ENCODE results near the gene SNX33. TPM values are rescaled to one million over a fixed set of nuclear protein-coding genes. Genes with fewer than 3 reads are reported as not detected.
"Not testable (repeated sequence)": the region's sequence is repeated elsewhere in the genome, so short reads cannot be mapped to it uniquely, and the experiment has no call there.

Gene SNX33, protein sequence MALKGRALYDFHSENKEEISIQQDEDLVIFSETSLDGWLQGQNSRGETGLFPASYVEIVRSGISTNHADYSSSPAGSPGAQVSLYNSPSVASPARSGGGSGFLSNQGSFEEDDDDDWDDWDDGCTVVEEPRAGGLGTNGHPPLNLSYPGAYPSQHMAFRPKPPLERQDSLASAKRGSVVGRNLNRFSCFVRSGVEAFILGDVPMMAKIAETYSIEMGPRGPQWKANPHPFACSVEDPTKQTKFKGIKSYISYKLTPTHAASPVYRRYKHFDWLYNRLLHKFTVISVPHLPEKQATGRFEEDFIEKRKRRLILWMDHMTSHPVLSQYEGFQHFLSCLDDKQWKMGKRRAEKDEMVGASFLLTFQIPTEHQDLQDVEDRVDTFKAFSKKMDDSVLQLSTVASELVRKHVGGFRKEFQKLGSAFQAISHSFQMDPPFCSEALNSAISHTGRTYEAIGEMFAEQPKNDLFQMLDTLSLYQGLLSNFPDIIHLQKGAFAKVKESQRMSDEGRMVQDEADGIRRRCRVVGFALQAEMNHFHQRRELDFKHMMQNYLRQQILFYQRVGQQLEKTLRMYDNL
- total RNA-seq, result 1.2 TPM

DNA sequence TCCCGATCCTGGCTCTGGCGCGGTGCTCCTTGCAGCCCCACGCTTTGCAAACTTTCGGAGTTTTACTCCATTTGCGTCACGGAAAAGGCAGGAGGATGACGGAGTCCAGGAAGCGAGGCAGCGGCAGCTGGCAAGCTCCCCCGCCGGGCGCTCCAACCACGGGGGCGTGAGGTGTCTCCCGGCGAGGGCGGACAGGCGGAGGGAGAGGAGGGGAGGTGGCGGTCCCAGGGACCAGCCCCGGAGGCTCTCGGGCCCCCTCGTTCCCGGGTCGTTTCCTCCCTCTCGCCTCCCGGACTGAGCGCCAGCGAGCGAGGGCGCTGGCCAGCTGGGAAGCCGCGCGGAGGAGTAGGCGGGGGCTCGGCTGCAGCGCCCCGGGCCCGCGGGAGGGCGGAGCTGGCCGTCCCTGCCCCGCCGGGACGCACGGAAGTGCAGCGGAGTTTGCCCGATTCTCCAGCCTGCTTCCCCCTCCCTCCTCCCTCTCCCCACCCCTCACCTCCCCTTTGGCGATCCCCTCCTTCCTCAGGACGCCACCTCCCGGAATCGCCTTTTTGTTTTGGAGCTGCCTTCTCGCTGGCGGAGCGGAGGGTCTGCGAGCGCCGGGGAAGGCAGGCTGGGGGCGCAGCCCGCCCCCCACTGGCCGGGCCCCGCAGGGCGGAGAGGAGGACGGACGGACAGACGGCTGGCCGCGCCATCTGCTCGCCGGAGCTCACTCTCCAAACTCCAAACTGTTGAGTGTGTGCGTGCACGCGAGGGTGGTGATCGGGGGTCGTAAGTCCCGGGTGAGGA lies at the start of gene SNX33:
SNX33 (plus strand) TSS at position 543 of the 786 bp plus-strand sequence. CDS start 1,191 bp downstream, outside the sequence.
- H3K4me1 ChIP-seq (ENCODE audit: insufficient read depth, low read length), result peaks cover 31% of the 10 kb centered on the region
- peak within 1 kb of the TSS; percentile 63 for H3K4me3 ChIP-seq (ENCODE audit: low read length)
- no peaks in the 10 kb centered on the region for H3K9me3 ChIP-seq (ENCODE audit: low read depth, low read length)
- peaks cover 5% of the 10 kb centered on the region for H3K27me3 ChIP-seq (ENCODE audit: insufficient read depth, low read length)

GRCh38 chr15:75598361-75598760 lies 49.4 kb upstream of the SNX33 start:
- H3K27me3 ChIP-seq (ENCODE audit: insufficient read depth, low read length), result no peaks in the 10 kb centered on the region
- H3K4me3 ChIP-seq (ENCODE audit: low read length), result no peak overlapping the region
- no peaks in the 10 kb centered on the region for H3K9me3 ChIP-seq (ENCODE audit: low read depth, low read length)
- H3K4me1 ChIP-seq (ENCODE audit: insufficient read depth, low read length), result peaks cover 6% of the 10 kb centered on the region

GRCh38 chr15:75599401-75599800 lies 48.3 kb upstream of the SNX33 start:
- Histone ChIP-seq H3K27me3 (ENCODE audit: insufficient read depth, low read length) (no peaks in the 10 kb centered on the region), H3K4me3 (ENCODE audit: low read length) (no peak overlapping the region), H3K4me1 (ENCODE audit: insufficient read depth, low read length) (peaks cover 6% of the 10 kb centered on the region), H3K9me3 (ENCODE audit: low read depth, low read length) (no peaks in the 10 kb centered on the region)

DNA sequence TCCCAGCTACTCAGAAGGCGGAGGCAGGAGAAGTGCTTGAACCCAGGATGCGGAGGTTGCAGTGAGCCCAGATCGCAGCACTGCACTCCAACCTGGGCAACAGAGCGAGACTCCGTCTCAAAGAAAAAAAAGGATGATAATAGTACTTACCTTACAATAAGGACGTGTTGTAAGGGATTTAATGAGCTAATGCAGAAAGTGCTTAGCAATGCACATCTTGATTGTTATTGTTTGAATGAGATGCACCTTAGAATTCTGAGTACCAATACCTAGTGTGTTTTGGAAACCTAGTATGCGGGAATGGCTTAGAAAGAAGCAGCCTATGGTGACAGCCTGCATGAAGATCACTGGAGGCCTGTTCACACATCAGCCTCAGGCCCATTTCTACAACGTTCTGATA lies 41.7 kb upstream of the SNX33 start:
- Histone ChIP-seq H3K4me3 (ENCODE audit: low read length) (no peak overlapping the region), H3K9me3 (ENCODE audit: low read depth, low read length) (no peaks in the 10 kb centered on the region), H3K27me3 (ENCODE audit: insufficient read depth, low read length) (no peaks in the 10 kb centered on the region), H3K4me1 (ENCODE audit: insufficient read depth, low read length) (peaks cover 36% of the 10 kb centered on the region)

DNA sequence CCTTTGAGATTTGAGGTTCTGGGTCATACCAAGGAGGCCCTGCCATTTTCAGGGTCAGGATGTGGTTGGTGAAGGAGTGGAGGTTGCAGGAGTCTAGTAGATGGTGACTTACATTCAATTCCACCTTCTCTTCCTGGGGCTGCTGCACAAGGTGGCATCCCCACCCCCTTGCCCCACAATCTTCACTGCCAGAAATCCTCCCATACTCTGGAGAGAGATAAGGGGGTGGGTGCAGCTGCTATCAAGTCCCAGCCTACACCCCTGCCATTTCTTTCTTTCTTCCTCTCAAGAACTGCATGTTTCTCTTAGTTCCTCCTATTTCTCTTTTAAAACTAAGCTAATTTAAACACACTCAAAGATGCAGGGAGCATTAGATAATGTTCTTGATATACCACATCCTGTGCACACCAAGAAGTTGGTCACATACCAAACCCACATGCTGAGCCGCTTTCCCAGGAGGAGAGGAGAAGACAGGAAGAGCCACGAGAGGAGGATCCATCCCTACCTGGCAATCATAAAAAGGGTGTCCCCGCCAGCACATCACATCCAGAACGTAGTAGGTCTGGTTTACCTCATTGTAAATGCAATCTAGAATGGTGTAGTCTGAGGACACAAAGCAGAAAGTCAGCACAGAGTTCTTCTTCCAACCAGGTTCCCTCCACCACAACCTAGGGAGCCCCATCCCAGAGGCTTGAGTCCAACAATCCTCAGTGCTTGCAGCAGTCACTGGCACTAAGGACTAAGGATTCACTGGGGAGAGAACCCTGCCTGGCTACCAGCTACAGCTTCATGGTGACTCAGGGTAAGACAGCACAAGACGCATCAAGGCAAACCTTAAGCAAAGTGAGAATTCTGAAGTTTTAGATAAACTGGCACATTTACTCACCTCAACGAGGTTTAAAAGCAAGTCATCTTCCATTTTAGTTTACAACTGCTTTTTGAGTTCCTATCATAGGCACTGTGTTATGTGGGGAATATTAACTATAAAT lies 40.7 kb upstream of the SNX33 start:
- Histone ChIP-seq H3K27me3 (ENCODE audit: insufficient read depth, low read length) (no peaks in the 10 kb centered on the region), H3K4me1 (ENCODE audit: insufficient read depth, low read length) (peaks cover 36% of the 10 kb centered on the region), H3K4me3 (ENCODE audit: low read length) (no peak overlapping the region), H3K9me3 (ENCODE audit: low read depth, low read length) (no peaks in the 10 kb centered on the region)

GRCh38 chr15:75616766-75617165 lies 30.9 kb upstream of the SNX33 start:
- Histone ChIP-seq H3K9me3 (ENCODE audit: low read depth, low read length) (no peaks in the 10 kb centered on the region), H3K27me3 (ENCODE audit: insufficient read depth, low read length) (no peaks in the 10 kb centered on the region), H3K4me3 (ENCODE audit: low read length) (no peak overlapping the region), H3K4me1 (ENCODE audit: insufficient read depth, low read length) (peaks cover 19% of the 10 kb centered on the region)

DNA sequence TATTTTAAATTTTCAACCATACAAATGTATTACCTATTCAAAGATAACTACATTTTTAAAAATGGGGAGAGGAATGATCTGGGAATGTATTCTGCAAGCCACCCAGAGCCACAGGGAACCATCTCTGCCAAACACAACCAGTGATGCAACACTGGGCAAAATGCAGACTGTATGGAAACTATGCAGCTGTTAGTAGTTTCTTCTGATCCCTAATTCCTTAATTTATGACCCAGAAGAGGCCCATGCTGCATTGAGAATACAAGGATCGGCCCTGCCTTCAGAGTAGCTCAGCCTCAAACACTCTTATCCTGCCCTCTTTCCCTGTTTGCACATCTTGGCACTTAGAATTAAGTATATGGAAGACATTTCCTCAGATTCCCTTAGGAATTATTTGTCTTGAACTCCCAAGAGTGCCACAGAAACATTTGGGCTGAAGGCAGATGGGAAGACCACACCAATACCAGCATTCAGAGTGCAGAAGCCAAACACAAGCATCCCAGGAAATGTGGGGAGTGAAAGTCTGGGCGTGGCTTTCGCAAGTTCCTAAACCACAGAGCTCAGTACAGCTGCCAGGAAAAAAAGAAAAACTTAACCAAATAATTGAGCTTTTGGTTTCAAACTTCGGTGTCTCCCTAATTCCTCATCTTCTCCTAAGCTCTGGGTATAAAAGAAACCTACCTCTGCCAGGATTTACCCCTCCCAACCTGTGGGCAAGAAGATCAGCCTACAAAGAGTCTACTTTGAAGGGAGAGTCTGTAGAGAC lies 27.5 kb upstream of the SNX33 start:
- no peak overlapping the region for H3K4me3 ChIP-seq (ENCODE audit: low read length)
- peaks cover 32% of the 10 kb centered on the region for H3K4me1 ChIP-seq (ENCODE audit: insufficient read depth, low read length)
- no peaks in the 10 kb centered on the region for H3K27me3 ChIP-seq (ENCODE audit: insufficient read depth, low read length)
- H3K9me3 ChIP-seq (ENCODE audit: low read depth, low read length), result no peaks in the 10 kb centered on the region

DNA sequence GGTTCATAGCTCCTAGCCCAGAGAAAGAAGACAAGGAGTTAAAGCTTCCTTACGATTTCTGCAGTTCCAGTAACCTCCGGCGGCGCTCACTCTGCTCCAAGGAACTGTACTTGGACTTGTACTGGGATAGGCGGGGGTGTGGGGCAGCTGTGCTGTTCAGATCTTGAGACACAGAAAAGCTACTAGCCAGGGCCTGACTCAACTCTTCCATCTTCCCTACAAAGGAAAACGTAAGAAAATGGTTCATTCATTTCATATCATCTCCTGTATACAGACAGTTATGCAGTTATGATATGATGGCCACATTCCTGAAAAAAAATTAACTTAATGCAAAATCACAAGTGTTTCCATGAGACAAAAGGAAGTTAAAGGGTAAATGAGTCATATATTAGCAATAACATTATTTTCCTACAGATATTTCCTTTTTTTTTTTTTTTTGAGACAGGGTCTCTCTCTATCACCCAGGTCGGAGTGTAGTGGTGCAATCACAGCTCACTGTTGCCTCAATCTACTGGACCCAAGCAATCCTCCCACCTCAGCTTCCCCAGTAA lies 26.8 kb upstream of the SNX33 start:
- H3K9me3 ChIP-seq (ENCODE audit: low read depth, low read length), result no peaks in the 10 kb centered on the region
- H3K27me3 ChIP-seq (ENCODE audit: insufficient read depth, low read length), result no peaks in the 10 kb centered on the region
- H3K4me1 ChIP-seq (ENCODE audit: insufficient read depth, low read length), result peaks cover 33% of the 10 kb centered on the region
- H3K4me3 ChIP-seq (ENCODE audit: low read length), result no peak overlapping the region

GRCh38 chr15:75622505-75622904 lies 25.2 kb upstream of the SNX33 start:
- peaks cover 47% of the 10 kb centered on the region for H3K4me1 ChIP-seq (ENCODE audit: insufficient read depth, low read length)

GRCh38 chr15:75625542-75626347 lies 22.0 kb upstream of the SNX33 start, which contains the start of gene SNUPN:
SNUPN (minus strand) TSS chr15:75625725; CDS start chr15:75621051, 4,674 bp downstream.
- H3K4me3 ChIP-seq (ENCODE audit: low read length), result peak within 1 kb of the TSS; percentile 96
- H3K9me3 ChIP-seq (ENCODE audit: low read depth, low read length), result no peaks in the 10 kb centered on the region
- H3K4me1 ChIP-seq (ENCODE audit: insufficient read depth, low read length), result peaks cover 38% of the 10 kb centered on the region
- H3K27me3 ChIP-seq (ENCODE audit: insufficient read depth, low read length), result no peaks in the 10 kb centered on the region

More at GRCh38 chr15:75622505-75622904, 25.2 kb upstream of the SNX33 start:
- no peaks in the 10 kb centered on the region for H3K9me3 ChIP-seq (ENCODE audit: low read depth, low read length)
- no peak overlapping the region for H3K4me3 ChIP-seq (ENCODE audit: low read length)
- no peaks in the 10 kb centered on the region for H3K27me3 ChIP-seq (ENCODE audit: insufficient read depth, low read length)

DNA sequence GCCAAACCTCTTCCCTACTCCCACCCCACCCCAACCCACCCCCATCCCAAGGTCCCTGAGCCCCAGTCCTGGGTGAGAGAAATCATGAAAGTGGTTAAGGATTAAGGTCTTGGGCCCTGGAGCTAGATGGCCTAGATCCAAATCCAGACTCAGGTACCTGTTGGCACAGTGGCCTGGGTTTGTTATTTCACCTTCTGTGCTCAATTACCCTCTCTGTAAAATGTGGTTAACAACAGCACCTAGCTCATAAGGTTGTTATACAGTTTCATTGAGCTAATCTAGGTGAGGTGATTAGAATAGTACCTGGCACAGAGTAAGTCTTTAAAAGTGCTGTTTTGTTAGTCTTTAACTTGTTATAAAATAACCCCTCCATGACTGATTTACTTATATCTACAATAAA lies 15.8 kb upstream of the SNX33 start:
- Histone ChIP-seq H3K4me1 (ENCODE audit: insufficient read depth, low read length) (peaks cover 10% of the 10 kb centered on the region), H3K9me3 (ENCODE audit: low read depth, low read length) (no peaks in the 10 kb centered on the region), H3K27me3 (ENCODE audit: insufficient read depth, low read length) (no peaks in the 10 kb centered on the region), H3K4me3 (ENCODE audit: low read length) (no peak overlapping the region)

DNA sequence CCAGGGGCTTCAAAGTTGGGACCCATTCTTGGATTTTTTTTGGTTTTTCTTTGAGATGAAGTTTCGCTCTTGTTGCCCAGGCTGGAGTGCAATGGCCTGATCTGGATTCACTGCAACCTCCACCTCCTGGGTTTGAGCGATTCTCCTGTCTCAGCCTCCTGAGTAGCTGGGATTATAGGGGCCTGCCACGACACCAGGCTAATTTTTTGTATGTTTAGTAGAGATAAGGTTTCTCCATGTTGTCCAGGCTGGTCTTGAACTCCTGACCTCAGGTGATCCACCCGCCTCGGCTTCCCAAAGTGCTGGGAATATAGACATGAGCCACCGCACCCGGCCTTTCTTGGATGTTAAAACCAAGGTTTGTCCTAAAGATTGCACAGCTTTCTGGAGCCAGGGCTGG lies 13.8 kb upstream of the SNX33 start:
- not testable (repeated sequence) for H3K27me3 ChIP-seq (ENCODE audit: insufficient read depth, low read length); H3K4me3 ChIP-seq (ENCODE audit: low read length); H3K9me3 ChIP-seq (ENCODE audit: low read depth, low read length)
- peaks cover 24% of the 10 kb centered on the region for H3K4me1 ChIP-seq (ENCODE audit: insufficient read depth, low read length)

DNA sequence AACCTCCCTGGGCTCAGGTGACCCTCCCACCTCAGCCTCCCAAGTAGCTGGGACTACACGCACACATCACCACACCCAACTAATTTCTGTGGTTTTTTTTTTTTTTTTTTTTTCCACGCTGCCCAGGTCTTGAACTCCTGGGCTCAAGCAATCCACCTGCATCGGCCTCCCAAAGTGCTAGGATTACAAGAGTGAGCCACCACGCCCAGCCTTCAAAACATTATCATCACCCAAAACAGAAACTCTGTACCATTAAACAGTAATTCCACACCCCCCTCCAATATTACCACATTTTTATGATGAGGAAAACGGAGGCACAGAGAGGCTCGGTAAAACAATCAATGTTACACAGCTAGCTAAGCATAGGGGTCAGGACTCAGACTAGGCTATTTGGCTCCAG lies 11.7 kb upstream of the SNX33 start:
- Histone ChIP-seq H3K9me3 (ENCODE audit: low read depth, low read length) (no peaks in the 10 kb centered on the region), H3K4me1 (ENCODE audit: insufficient read depth, low read length) (peaks cover 37% of the 10 kb centered on the region), H3K27me3 (ENCODE audit: insufficient read depth, low read length) (no peaks in the 10 kb centered on the region), H3K4me3 (ENCODE audit: low read length) (no peak overlapping the region)
